ENCODE results near the gene RCBTB1.

DNA sequence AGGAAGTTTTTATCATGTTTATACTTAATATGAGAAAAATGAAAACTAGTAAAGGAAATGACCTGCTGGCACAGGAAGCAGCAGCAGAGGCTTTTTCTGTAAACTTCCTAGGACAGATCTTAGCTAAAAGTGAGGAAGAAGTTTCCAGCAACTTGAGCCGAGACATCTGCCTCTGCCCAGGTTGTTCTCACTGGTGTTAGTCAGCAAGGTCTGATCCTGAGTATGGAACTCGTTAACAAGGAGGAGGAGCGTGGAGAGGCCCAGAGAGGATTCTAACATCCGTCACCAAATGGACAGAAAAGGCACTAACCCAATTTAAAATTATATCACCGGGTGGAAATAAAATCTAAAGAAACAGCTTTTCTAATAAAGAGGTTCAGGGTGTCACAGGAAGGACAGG lies 46.0 kb downstream of the RCBTB1 start:
- TF ChIP-seq, protein P1, sequence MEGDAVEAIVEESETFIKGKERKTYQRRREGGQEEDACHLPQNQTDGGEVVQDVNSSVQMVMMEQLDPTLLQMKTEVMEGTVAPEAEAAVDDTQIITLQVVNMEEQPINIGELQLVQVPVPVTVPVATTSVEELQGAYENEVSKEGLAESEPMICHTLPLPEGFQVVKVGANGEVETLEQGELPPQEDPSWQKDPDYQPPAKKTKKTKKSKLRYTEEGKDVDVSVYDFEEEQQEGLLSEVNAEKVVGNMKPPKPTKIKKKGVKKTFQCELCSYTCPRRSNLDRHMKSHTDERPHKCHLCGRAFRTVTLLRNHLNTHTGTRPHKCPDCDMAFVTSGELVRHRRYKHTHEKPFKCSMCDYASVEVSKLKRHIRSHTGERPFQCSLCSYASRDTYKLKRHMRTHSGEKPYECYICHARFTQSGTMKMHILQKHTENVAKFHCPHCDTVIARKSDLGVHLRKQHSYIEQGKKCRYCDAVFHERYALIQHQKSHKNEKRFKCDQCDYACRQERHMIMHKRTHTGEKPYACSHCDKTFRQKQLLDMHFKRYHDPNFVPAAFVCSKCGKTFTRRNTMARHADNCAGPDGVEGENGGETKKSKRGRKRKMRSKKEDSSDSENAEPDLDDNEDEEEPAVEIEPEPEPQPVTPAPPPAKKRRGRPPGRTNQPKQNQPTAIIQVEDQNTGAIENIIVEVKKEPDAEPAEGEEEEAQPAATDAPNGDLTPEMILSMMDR (conservative IDR thresholded peaks at IDR 0.05): no peak
- TF ChIP-seq ZFX (IDR thresholded peaks at IDR 0.05): no peak

Data from C4-2B (cell line).